Measurements from ENCODE around the gene ANLN.
"Not testable (repeated sequence)": the region's sequence is repeated elsewhere in the genome, so short reads cannot be mapped to it uniquely, and the experiment has no call there.

Gene ANLN

DNA sequence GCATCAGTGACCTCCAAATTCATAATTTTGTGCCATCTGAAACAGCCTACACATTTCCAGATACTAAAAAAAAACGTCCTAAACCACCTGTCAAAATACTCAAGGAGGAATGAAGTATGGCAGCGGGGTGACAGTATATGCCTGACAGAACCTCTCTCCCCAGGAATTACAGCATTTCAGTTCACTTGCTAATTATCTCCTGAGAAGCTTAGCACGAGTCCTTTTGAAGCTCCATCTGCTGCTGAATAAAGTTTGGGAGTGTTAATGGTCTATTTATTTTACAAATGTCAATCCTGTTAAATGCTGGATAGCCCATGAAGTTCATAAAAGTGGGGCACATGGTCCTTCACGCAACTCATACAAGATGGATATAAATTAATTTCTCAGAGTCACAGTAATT lies 29.4 kb upstream of the ANLN start:
- Histone ChIP-seq H3K4me1 (ENCODE audit: control insufficient read depth in 1 of 2, insufficient read depth in 2 of 2, low read length in 2 of 2) (no peaks in the 10 kb centered on the region), H3K4me3 (ENCODE audit: low read depth in 1 of 2, low read length in 2 of 2) (no peak overlapping the region), H3K27me3 (ENCODE audit: low read depth, low read length) (no peaks in the 10 kb centered on the region), H3K36me3 (ENCODE audit: control insufficient read depth in 1 of 2, insufficient read depth in 2 of 2, low read length in 2 of 2) (no peaks in the 10 kb centered on the region), H3K9me3 (ENCODE audit: control insufficient read depth in 1 of 2, low read length in 2 of 2) (no peaks in the 10 kb centered on the region), H3K27ac (ENCODE audit: low read length) (no peak overlapping the region)

DNA sequence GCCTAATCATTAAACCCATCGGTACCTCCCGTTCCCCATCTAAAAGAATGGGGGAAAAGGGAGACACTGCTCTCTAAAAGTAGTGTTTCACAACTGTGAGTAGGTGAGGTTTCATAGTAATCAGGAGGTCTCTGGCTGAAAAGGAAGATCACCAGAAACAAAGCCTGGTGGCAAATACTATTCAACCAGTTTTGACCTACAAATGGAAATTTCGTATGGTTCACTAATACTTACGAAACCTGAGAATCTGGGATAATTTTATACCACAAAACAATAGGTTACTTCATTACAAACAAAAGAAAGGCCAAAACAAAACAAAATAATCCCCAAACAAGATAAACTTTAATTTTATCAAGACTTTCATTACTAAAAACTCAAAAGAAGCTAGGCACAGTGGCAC lies 28.4 kb upstream of the ANLN start:
- no peaks in the 10 kb centered on the region for H3K36me3 ChIP-seq (ENCODE audit: control insufficient read depth in 1 of 2, insufficient read depth in 2 of 2, low read length in 2 of 2)
- no peak overlapping the region for H3K4me3 ChIP-seq (ENCODE audit: low read depth in 1 of 2, low read length in 2 of 2)
- H3K9me3 ChIP-seq (ENCODE audit: control insufficient read depth in 1 of 2, low read length in 2 of 2) = no peaks in the 10 kb centered on the region
- no peaks in the 10 kb centered on the region for H3K27me3 ChIP-seq (ENCODE audit: low read depth, low read length)
- peaks cover 0 to 4% of the 10 kb centered on the region in 2 donors for H3K4me1 ChIP-seq (ENCODE audit: control insufficient read depth in 1 of 2, insufficient read depth in 2 of 2, low read length in 2 of 2)
- H3K27ac ChIP-seq (ENCODE audit: low read length) = no peak overlapping the region

DNA sequence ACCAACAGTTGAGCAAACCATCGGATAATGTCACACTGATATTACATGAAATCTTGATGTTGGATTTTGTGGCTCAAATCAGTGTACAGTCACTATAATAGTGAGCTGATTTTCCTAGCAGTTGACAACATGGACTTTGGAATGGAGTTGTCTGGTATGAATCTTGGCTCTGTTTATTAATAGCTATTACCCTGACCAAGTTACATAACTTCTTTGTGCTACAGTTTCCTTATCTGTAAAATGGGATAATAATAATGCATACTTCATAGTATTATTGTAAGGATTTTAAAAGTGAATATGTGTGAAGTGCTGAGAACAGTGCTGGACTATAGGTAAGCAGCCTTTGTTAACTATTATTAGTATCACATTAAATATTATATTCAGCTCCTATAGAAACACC lies 26.1 kb upstream of the ANLN start:
- H3K4me1 ChIP-seq (ENCODE audit: control insufficient read depth in 1 of 2, insufficient read depth in 2 of 2, low read length in 2 of 2) = peaks cover 0 to 9% of the 10 kb centered on the region in 2 donors
- no peaks in the 10 kb centered on the region for H3K36me3 ChIP-seq (ENCODE audit: control insufficient read depth in 1 of 2, insufficient read depth in 2 of 2, low read length in 2 of 2)
- no peaks in the 10 kb centered on the region for H3K27me3 ChIP-seq (ENCODE audit: low read depth, low read length)
- H3K4me3 ChIP-seq (ENCODE audit: low read depth in 1 of 2, low read length in 2 of 2) = no peak overlapping the region
- H3K27ac ChIP-seq (ENCODE audit: low read length) = no peak overlapping the region
- H3K9me3 ChIP-seq (ENCODE audit: control insufficient read depth in 1 of 2, low read length in 2 of 2) = no peaks in the 10 kb centered on the region

GRCh38 chr7:36366005-36366717 lies 23.5 kb upstream of the ANLN start:
- Histone ChIP-seq H3K27ac (ENCODE audit: low read length) (no peak overlapping the region), H3K27me3 (ENCODE audit: low read depth, low read length) (no peaks in the 10 kb centered on the region), H3K9me3 (ENCODE audit: control insufficient read depth in 1 of 2, low read length in 2 of 2) (no peaks in the 10 kb centered on the region), H3K4me1 (ENCODE audit: control insufficient read depth in 1 of 2, insufficient read depth in 2 of 2, low read length in 2 of 2) (peaks cover 0 to 9% of the 10 kb centered on the region in 2 donors), H3K4me3 (ENCODE audit: low read depth in 1 of 2, low read length in 2 of 2) (peak overlapping the region; percentile 80 to 91), H3K36me3 (ENCODE audit: control insufficient read depth in 1 of 2, insufficient read depth in 2 of 2, low read length in 2 of 2) (no peaks in the 10 kb centered on the region)

DNA sequence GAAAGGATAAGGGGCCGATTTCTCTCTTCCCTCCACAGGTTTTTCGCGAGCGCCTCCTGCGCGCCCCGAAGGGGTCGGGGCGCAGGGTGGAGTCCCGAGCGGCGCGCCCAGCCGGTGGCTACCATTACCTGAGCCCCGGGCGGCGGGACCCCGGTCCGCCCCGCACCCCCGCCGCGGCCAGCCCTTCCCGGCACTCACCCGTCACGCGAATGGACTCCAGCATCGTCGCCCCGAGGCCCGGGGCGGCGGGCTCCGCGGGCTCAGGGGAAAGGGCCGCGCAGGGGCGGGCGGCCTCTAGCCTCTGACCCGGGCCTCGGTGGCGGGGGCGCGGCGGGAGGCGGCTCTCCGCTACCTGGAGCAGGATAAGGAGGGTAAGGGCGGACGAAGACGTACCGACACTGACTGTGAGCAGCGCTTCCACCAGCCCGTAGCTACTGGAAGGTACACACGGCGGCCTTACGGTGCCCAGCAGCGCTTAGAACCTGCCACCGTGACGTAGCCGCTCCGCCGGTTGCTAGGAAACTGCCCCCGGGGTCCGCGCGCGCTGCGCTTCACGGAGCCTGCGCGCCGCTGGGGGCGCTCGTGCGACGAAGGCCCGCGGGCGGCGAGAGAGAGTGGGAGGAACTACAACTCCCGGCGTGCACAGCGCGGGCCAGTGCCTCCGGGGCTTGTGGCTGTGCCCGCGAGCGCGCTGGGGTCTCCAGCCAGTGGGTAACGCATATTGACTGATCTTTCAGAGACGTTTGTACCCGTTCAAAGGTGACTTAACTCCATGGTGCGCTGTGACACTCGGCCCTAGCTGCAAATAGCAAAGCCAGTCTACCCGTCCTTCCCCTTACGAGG lies 22.7 kb upstream of the ANLN start:
- H3K4me1 ChIP-seq (ENCODE audit: control insufficient read depth in 1 of 2, insufficient read depth in 2 of 2, low read length in 2 of 2) = peaks cover 0 to 9% of the 10 kb centered on the region in 2 donors
- H3K4me3 ChIP-seq (ENCODE audit: low read depth in 1 of 2, low read length in 2 of 2) = peak overlapping the region; percentile 80 to 91
- H3K27me3 ChIP-seq (ENCODE audit: low read depth, low read length) = no peaks in the 10 kb centered on the region
- no peak overlapping the region for H3K27ac ChIP-seq (ENCODE audit: low read length)
- H3K9me3 ChIP-seq (ENCODE audit: control insufficient read depth in 1 of 2, low read length in 2 of 2) = no peaks in the 10 kb centered on the region
- no peaks in the 10 kb centered on the region for H3K36me3 ChIP-seq (ENCODE audit: control insufficient read depth in 1 of 2, insufficient read depth in 2 of 2, low read length in 2 of 2)

DNA sequence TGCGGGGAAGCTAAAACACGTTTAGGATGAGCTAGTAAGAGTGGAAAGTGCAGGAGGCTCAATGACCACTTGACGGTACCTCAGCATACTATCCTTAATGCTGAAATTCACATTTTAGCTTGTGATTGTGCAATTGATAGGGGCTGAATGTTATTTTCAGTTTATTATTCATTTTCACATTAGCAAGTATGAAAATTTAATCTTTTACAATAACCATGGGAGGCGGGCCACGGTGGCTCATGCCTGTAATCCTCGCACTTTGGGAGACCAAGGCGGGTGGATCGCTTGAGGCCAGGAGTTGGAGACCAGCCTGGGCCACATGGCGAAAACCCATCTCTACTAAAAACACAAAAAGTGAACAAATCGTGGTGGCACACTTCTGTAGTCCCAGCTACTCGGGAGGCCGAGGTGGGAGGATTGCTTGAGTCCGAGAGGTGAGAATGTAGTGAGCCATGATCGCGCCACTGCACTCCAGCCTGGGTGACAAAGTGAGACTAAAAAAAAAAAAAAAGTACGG lies 22.0 kb upstream of the ANLN start:
- Histone ChIP-seq H3K4me1 (ENCODE audit: control insufficient read depth in 1 of 2, insufficient read depth in 2 of 2, low read length in 2 of 2) (peaks cover 0 to 9% of the 10 kb centered on the region in 2 donors), H3K36me3 (ENCODE audit: control insufficient read depth in 1 of 2, insufficient read depth in 2 of 2, low read length in 2 of 2) (no peaks in the 10 kb centered on the region), H3K4me3 (ENCODE audit: low read depth in 1 of 2, low read length in 2 of 2) (peak overlapping the region; percentile 80 to 91), H3K27me3 (ENCODE audit: low read depth, low read length) (no peaks in the 10 kb centered on the region), H3K27ac (ENCODE audit: low read length) (no peak overlapping the region), H3K9me3 (ENCODE audit: control insufficient read depth in 1 of 2, low read length in 2 of 2) (no peaks in the 10 kb centered on the region)

- H3K4me3 ChIP-seq (ENCODE audit: low read depth in 1 of 2, low read length in 2 of 2) = no peak overlapping the region
- peaks cover 0 to 9% of the 10 kb centered on the region in 2 donors for H3K4me1 ChIP-seq (ENCODE audit: control insufficient read depth in 1 of 2, insufficient read depth in 2 of 2, low read length in 2 of 2)
- no peaks in the 10 kb centered on the region for H3K36me3 ChIP-seq (ENCODE audit: control insufficient read depth in 1 of 2, insufficient read depth in 2 of 2, low read length in 2 of 2)
- H3K27ac ChIP-seq (ENCODE audit: low read length) = no peak overlapping the region
- no peaks in the 10 kb centered on the region for H3K9me3 ChIP-seq (ENCODE audit: control insufficient read depth in 1 of 2, low read length in 2 of 2)
- no peaks in the 10 kb centered on the region for H3K27me3 ChIP-seq (ENCODE audit: low read depth, low read length)
These were observed 21.2 kb upstream of the ANLN start for GRCh38 chr7:36368496-36368895.

GRCh38 chr7:36369171-36369570 lies 20.5 kb upstream of the ANLN start:
- H3K27ac ChIP-seq (ENCODE audit: low read length) = no peak overlapping the region
- H3K4me3 ChIP-seq (ENCODE audit: low read depth in 1 of 2, low read length in 2 of 2) = no peak overlapping the region
- H3K27me3 ChIP-seq (ENCODE audit: low read depth, low read length) = no peaks in the 10 kb centered on the region
- H3K36me3 ChIP-seq (ENCODE audit: control insufficient read depth in 1 of 2, insufficient read depth in 2 of 2, low read length in 2 of 2) = no peaks in the 10 kb centered on the region
- H3K4me1 ChIP-seq (ENCODE audit: control insufficient read depth in 1 of 2, insufficient read depth in 2 of 2, low read length in 2 of 2) = peaks cover 0 to 9% of the 10 kb centered on the region in 2 donors
- no peaks in the 10 kb centered on the region for H3K9me3 ChIP-seq (ENCODE audit: control insufficient read depth in 1 of 2, low read length in 2 of 2)

- no peaks in the 10 kb centered on the region for H3K36me3 ChIP-seq (ENCODE audit: control insufficient read depth in 1 of 2, insufficient read depth in 2 of 2, low read length in 2 of 2)
- H3K27me3 ChIP-seq (ENCODE audit: low read depth, low read length) = no peaks in the 10 kb centered on the region
- no peaks in the 10 kb centered on the region for H3K9me3 ChIP-seq (ENCODE audit: control insufficient read depth in 1 of 2, low read length in 2 of 2)
- H3K4me1 ChIP-seq (ENCODE audit: control insufficient read depth in 1 of 2, insufficient read depth in 2 of 2, low read length in 2 of 2) = peaks cover 0 to 9% of the 10 kb centered on the region in 2 donors
- no peak overlapping the region for H3K4me3 ChIP-seq (ENCODE audit: low read depth in 1 of 2, low read length in 2 of 2)
- H3K27ac ChIP-seq (ENCODE audit: low read length) = no peak overlapping the region
These were observed 19.6 kb upstream of the ANLN start for GRCh38 chr7:36370046-36370445.

DNA sequence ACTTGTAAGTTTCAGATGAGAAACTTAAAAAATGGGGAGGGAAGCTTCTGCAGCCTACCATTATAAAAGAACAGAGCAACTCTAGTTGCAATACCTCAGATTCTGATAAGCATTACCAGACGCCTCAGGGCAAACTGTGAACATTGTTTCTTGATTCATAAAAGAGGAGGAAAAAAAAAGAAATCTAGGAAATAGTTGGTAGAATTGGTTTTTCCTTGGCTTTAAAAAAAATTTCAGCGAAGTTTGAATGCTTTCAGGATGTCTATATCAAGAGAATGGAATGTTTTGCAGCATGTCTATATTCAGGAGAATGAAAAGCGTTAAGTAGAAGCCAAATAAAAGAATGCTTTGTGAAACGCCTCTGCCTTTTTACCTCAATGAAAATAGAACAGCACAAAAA lies 17.5 kb upstream of the ANLN start:
- H3K27ac ChIP-seq (ENCODE audit: low read length) = no peak overlapping the region
- H3K4me1 ChIP-seq (ENCODE audit: control insufficient read depth in 1 of 2, insufficient read depth in 2 of 2, low read length in 2 of 2) = peaks cover 0 to 4% of the 10 kb centered on the region in 2 donors
- H3K36me3 ChIP-seq (ENCODE audit: control insufficient read depth in 1 of 2, insufficient read depth in 2 of 2, low read length in 2 of 2) = no peaks in the 10 kb centered on the region
- no peaks in the 10 kb centered on the region for H3K27me3 ChIP-seq (ENCODE audit: low read depth, low read length)
- no peak overlapping the region for H3K4me3 ChIP-seq (ENCODE audit: low read depth in 1 of 2, low read length in 2 of 2)
- H3K9me3 ChIP-seq (ENCODE audit: control insufficient read depth in 1 of 2, low read length in 2 of 2) = no peaks in the 10 kb centered on the region

- not testable (repeated sequence) for H3K4me1 ChIP-seq (ENCODE audit: control insufficient read depth in 1 of 2, insufficient read depth in 2 of 2, low read length in 2 of 2); H3K4me3 ChIP-seq (ENCODE audit: low read depth in 1 of 2, low read length in 2 of 2); H3K27ac ChIP-seq (ENCODE audit: low read length); H3K36me3 ChIP-seq (ENCODE audit: control insufficient read depth in 1 of 2, insufficient read depth in 2 of 2, low read length in 2 of 2); H3K9me3 ChIP-seq (ENCODE audit: control insufficient read depth in 1 of 2, low read length in 2 of 2); H3K27me3 ChIP-seq (ENCODE audit: low read depth, low read length)
These were observed 11.1 kb upstream of the ANLN start for GRCh38 chr7:36378555-36378954.

All from muscle layer of duodenum (tissue), 2 donors.